ENCODE measurements around the gene ANGPTL8.

DNA sequence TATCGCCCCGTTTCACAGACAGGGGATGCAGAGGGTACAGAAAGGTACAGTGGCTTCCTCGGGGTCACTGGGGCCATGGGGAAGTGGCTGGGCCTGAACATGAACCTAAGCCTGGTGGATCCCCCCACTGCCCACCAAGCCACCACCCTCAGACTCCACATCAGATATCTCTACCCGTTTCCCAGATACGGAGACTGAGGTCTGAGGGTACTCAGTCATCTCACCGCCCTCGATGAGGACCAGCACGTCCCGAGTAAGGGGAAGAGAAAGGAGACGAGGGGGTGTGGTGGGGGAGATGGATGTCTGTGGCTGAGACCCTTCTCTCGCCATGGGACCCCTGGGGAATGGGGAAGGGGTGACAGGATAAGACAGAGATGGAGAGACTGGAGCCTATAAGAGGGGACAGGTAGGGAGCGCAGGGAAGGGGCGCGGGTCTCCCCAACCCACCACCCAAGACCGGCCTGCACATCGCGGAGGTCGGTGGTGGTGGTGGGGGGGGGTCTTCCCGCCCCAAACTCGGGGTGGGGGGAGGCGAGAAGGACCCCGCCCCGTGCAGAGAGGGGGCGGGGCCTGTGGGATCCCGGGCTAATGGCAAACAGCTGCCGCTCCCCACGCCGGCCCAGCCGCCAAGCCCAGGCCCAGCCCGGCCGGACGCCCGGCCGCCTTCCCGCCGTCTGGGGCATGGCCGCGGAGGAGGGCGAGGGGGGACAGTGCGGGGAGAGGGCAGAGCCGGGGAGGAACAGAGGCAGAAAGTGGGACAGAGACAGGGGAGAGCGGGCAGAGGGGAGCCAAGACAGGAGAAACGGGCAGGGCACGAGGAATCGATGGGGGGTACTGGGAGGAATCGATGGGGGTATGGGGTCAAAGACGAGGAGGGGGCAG, 42.8 kb upstream of the ANGPTL8 start:
- TF ChIP-seq ARNTL (CRISPR knock-in tag; IDR thresholded peaks at IDR 0.05; ENCODE audit: borderline replicate concordance, low read depth): no peak
- no peak for TF ChIP-seq ZNF70 (CRISPR knock-in tag; IDR thresholded peaks at IDR 0.05)
- TF ChIP-seq PATZ1 (CRISPR knock-in tag; IDR thresholded peaks at IDR 0.05; ENCODE audit: borderline replicate concordance): no peak
- TF ChIP-seq ZFP30 (CRISPR knock-in tag; IDR thresholded peaks at IDR 0.05): no peak
- no peak for TF ChIP-seq ZFP3 (CRISPR knock-in tag; IDR thresholded peaks at IDR 0.05)
- TF ChIP-seq TOX (CRISPR knock-in tag; IDR thresholded peaks at IDR 0.05; ENCODE audit: borderline replicate concordance): no peak
- no peak for TF ChIP-seq RARB (CRISPR knock-in tag; IDR thresholded peaks at IDR 0.05)
- TF ChIP-seq SNAI2 (CRISPR knock-in tag; IDR thresholded peaks at IDR 0.05): no peak

All from SK-N-SH treated with all-trans-retinoic acid at 6 μM for 48 hours (cell line).